ENCODE results near the gene RAPGEF4.
A peak's percentile ranks its signal among the peaks of the same experiment; 100 is the strongest.

Gene RAPGEF4

DNA sequence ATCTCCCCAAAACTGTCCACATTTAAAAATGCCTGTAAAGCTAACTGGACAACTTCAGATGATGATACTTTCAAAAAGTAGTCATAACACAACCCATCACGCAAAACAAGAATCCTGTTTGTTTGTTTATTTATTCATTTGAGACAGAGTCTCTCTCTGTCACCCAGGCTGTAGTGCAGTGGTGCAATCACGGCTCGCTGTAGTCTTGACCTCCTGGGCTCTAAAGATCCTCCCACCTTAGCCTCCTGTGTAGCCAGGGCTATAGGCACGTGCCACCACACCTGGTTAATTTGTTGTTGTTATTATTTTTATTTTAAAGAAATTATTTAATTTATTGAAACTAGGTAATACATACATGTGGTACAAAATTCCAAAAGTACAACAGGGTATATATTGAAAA is 94.8 kb downstream of the RAPGEF4 start:
- DNase-seq (ENCODE audit: low read depth): no peak
- TF ChIP-seq, protein P1, sequence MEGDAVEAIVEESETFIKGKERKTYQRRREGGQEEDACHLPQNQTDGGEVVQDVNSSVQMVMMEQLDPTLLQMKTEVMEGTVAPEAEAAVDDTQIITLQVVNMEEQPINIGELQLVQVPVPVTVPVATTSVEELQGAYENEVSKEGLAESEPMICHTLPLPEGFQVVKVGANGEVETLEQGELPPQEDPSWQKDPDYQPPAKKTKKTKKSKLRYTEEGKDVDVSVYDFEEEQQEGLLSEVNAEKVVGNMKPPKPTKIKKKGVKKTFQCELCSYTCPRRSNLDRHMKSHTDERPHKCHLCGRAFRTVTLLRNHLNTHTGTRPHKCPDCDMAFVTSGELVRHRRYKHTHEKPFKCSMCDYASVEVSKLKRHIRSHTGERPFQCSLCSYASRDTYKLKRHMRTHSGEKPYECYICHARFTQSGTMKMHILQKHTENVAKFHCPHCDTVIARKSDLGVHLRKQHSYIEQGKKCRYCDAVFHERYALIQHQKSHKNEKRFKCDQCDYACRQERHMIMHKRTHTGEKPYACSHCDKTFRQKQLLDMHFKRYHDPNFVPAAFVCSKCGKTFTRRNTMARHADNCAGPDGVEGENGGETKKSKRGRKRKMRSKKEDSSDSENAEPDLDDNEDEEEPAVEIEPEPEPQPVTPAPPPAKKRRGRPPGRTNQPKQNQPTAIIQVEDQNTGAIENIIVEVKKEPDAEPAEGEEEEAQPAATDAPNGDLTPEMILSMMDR (IDR thresholded peaks at IDR 0.05; ENCODE audit: low read length, missing control alignments): no peak
- H3K4me3 ChIP-seq (replicated peaks; ENCODE audit: low read depth, low read length): no peak overlapping the region

DNA sequence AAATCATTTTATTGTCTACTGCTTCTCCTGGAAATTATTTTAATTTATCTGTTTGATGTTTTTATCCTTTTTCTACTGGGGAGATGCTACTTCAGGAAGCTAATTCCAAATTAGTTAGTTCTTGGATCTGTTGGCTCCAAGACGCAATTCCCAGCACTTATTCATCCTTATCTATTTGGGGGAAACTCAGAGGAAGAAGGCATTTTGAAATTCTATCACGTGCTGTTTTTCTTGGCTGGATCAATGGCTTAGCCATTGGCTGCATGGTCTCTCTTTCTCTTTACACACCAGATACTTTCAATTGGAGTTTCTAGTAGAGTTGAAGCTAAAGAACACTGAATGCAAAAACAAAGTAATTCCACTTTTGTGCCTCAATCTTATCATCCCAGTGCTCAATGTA is 98.3 kb downstream of the RAPGEF4 start:
- TF ChIP-seq, protein P1 (IDR thresholded peaks at IDR 0.05; ENCODE audit: low read length, missing control alignments): no peak
- H3K4me3 ChIP-seq (replicated peaks; ENCODE audit: low read depth, low read length): no peak overlapping the region
- DNase-seq (ENCODE audit: low read depth): peak; percentile 94

DNA sequence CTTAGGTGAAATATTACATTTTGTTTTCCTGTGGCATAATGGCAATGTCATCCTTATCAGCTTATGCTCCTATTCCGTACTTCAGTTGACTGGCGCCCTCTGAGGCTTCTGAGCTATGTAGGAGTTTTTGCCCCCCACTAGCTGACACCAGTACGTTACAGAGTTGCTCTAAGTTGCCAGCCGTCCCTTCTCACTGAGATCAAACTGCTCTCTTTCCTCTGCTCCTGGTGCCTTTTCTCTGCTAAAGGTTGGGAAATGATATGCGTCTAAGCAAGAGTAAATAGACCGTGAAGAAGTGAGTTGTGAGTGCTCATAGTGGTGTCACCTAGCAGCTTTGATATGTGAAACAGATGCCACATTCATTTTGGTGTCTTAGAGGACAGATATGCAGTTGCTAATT is 99.2 kb downstream of the RAPGEF4 start:
- no peak for DNase-seq (ENCODE audit: low read depth)
- TF ChIP-seq, protein P1 (IDR thresholded peaks at IDR 0.05; ENCODE audit: low read length, missing control alignments): no peak

DNA sequence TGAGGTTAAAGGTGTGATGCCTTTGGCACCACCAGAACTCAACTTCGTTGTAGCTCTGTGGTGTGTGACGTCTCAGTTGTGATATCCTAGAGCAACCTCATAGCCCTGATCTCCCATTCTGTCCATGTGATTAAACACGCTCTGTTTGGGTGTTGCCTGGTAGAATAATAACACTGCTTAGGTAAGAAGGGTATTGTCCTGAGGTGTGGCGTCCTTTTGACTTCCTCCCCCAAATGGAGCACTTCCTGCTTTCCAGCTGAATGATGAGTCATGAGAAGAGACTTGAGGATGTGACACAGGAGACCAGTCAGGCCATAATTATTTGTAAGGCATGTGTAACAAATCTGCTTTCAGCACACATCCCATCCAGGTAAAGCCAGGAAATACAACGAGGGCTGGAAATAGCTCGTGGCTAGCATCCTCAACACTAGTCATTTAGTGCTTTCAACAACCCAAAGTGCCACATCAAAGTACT is 100.7 kb downstream of the RAPGEF4 start:
- TF ChIP-seq, protein P1 (IDR thresholded peaks at IDR 0.05; ENCODE audit: low read length, missing control alignments): no peak
- DNase-seq (ENCODE audit: low read depth): peak; percentile 92
- no peak overlapping the region for H3K4me3 ChIP-seq (replicated peaks; ENCODE audit: low read depth, low read length)

More for the DNA sequence above, 99.2 kb downstream of the RAPGEF4 start:
- no peak overlapping the region for H3K4me3 ChIP-seq (replicated peaks; ENCODE audit: low read depth, low read length)

DNA sequence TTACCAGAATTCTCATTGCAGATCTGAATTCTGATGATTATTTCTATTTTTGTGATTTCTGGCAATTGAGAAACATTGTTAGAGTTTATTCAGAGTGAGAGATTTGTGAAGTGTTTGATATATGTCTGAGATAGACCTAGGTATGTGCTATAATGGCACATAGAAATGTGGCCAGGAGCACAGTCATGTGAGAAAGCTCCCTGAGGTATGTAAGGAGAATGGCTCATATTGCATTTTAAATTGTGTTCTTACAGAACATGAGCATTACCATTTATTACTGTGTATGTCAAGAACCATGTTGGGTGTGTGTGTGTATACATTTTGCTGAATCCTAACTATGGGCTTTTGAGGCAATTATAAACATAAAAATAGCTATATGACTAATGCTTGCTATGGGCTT is 101.2 kb downstream of the RAPGEF4 start:
- TF ChIP-seq, protein P1 (IDR thresholded peaks at IDR 0.05; ENCODE audit: low read length, missing control alignments): no peak
- no peak for DNase-seq (ENCODE audit: low read depth)
- H3K4me3 ChIP-seq (replicated peaks; ENCODE audit: low read depth, low read length): no peak overlapping the region

DNA sequence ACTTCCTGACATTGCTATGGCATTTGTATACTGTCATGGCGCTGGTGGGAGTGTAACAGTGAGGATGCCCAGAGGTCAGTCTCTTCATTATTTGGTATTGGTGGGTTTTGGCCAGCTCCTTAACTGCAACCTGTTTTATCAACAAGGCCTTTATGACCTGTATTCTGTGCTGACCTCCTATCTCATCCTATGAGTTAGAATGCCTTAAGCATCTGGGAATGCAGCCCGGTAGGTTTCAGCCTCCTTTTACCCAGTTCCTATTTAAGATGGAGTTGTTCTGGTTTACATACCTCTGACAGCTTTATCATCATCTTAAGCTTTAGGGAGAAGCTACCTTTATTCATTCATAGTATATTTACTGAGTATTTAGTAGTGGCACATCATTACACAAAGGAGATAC is 103.8 kb downstream of the RAPGEF4 start:
- no peak for DNase-seq (ENCODE audit: low read depth)
- TF ChIP-seq, protein P1 (IDR thresholded peaks at IDR 0.05; ENCODE audit: low read length, missing control alignments): no peak
- H3K4me3 ChIP-seq (replicated peaks; ENCODE audit: low read depth, low read length): no peak overlapping the region

DNA sequence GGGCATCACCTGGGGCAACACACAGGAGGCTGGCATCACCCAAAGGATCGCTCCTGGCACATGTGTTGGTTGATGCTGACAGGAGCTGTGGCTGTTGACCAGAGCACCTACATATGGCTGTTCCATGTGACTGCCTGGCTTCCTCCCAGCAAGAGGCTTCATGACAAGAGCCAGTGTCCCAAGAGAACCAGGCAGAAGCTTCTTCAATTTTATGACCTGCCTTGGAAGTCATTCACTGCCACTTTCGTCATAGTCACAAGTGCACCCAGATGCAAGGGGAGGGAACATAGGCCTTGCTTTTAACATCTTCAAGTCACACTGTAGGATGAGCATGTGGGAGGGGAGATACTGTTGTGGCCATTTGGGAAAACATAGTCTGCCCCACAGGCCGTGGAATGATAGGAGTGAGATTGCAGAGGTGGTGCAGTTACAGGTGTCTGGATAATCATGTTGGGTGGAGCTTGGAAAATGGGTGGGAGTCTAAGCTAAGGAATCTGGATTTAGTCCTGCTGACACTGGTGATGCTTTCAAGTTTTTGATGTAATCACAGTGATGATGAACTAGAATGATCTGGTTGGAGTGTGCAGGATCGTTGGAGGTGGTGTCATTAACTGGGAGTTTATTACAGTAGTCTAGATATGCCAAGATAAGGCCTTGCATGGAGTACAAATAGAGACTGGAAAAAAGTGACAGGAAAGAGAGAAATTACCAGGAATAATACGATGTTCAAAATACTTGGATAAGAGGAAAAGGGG is 107.0 kb downstream of the RAPGEF4 start:
- DNase-seq (ENCODE audit: low read depth): no peak
- no peak overlapping the region for H3K4me3 ChIP-seq (replicated peaks; ENCODE audit: low read depth, low read length)
- TF ChIP-seq, protein P1 (IDR thresholded peaks at IDR 0.05; ENCODE audit: low read length, missing control alignments): no peak
